CD1c-positive myeloid dendritic cell (primary cell): ENCODE data around the gene PSEN2.
"Not testable (repeated sequence)": the region's sequence is repeated elsewhere in the genome, so short reads cannot be mapped to it uniquely, and the experiment has no call there.

Experiments used
- DNase-seq: peaks from one replicate; pipeline ENCODE4 v3.0.0-alpha.2; 2016; ENCODE audit errors: extremely low spot score

PSEN2 gene

DNA sequence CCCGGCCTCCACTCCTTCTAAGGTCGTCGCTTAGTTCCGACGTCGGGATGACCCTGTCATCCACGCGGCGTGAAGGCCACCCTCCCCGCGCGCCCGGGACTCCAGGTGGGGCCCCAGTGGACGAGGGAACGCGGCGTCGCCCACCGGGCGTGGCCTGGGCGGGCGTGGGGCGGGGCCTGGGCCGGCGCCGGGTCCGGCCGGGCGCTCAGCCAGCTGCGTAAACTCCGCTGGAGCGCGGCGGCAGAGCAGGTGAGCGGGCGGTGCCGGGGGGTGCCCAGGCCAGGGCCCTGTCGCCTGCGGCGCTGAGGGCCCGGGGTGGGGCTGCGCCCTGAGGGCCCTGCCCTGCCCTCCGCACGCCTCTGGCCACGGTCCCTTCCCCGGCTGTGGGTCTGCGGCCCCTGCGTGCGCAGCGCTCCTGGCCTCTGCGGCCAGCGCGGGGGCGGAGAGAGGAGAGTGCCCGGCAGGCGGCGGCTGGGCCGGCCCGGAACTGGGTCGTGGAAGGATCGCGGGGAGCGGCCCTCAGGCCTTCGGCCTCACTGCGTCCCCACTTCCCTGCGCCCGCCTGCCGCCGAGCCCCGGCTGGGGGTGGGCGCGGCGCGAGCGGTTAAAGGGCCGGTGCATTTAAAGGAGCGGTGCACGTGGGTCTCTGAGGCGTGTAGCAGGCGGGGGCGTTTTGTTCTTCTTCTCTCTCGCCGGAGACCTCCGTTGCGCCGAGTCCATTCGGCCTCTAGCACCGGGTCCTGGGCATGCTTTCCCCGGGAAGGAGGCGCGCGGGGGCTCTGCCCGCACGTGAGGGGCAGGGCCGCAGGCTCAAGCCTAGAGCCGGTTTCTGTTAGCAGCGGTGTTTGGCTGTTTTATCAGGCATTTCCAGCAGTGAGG, at the start of gene PSEN2:
PSEN2 (plus strand) TSS at position 216 of the 879 bp plus-strand sequence. CDS start 11,292 bp downstream, outside the sequence.
- peak; percentile 83 for DNase-seq

DNA sequence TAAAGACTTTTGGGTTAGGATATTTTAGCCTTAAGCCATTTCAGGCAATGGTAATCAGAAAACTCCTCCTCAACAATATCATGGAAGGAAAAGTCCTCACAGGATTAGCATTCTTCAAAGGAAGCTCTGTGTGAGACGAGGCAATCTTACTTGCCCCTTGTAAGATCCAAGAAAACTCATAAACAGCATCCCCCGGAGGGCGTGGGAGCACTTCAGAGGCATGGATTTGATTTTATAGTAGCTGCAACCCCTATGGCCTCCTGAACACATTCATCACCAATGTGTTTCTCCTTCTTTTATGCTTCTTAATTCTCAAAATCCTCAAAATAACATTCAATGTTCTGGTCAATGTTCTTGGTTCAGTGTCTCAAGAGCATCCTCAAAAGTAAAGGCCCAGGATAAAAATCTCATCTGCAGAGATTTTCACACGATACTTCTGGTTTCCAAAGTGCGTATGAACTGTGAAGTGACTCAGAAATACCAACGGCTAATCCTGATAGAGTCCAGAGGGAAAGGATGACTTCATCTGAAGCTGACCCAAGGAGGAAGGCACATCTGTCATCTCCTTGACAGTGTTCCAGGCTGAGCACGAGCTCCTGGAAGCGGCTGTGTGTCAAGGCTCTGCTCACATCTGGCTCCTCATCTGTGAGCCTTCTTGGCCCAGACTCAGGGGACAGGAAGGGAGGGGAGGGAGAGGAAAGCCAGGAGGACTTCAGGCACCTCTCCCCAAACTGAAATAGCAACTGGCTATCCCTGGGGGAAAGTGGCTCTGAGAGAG, 49.3 kb upstream of the PSEN2 start:
- no peak for DNase-seq

DNA sequence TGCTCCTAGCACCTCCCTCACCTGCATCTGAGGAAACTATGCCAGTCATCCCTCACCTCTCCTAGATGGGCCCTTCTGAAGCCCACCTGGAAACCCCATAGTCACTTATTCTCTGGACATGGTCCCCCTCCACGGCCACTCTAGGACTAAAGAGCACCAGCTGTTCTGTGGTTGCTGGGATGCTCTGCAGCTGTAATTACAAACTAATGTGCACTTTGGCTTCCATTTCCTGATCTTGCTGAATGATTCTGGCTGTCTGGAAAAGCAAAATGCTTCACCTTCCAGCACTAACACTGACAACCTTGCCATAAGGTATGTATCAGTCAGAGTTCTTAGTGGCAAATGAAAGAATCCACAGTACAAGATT, 48.7 kb upstream of the PSEN2 start:
- DNase-seq: no peak

DNA sequence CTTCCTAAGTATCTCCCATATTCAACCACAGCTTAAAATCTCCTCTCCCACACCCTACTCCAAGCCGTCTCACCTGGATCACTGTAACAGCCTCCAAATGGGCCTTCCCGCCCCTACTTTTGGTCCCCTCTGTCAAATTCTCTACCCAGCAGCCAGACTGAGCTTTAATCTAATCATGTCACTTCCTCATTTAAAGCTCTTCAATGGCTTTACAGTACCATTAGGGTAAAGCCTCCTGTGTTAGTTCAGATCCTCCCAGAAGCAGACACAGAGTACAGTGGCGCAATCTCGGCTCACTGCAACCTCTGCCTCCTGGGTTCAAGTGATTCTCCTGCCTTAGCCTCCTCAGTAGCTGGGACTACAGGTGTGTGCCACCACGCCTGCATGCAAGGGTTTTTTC, 46.8 kb upstream of the PSEN2 start:
- DNase-seq: no peak

DNA sequence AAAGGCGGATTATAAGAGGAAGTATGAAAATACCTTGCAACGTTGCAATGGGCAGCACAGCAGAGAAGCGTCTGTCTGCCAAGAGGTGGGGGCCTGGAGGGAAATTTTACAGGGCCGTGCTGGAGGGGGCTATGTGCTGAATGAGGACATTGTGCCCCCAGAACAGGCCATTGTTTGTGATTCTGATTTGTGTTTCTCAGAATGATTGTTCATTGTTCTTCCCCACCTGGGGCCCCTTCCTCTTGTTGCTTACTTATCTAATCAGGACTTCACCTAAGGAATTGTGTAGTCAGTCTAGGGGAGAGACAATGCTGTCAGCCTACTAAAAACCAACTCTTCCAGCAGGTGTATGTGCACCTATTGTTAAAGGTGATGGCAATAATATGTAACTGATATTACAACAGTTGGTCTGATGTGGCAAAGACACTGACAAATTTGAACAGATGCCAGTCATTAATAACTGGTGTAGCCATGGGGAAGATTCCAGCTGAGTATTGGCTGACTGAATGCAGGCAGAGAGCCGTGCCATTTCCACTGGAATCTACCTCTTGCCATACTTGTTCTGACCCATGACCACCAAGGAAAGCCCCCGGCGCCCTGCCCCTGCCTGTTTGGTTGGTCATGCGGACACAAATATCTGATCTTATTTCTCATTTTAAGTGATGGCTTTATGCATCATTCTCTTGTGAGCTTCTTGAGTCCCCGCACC, 45.2 kb upstream of the PSEN2 start:
- no peak for DNase-seq

DNA sequence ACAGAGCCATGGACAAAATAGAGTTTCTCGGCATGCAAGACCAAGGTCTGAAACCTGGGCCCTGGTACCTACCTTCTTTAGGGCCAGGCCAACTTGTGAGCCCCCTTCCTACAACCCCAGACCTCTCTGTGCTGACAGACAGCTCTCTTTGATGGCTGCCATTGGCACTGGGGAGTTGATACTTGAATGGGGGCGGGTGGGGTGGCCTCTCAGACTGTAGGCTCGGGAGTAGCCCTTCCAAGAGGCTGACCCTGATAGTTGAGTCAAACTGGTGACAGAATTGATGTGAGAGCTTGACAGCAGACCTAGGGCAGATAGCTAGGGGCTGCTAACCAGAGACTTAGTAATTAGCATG, 44.7 kb upstream of the PSEN2 start:
- DNase-seq: no peak

DNA sequence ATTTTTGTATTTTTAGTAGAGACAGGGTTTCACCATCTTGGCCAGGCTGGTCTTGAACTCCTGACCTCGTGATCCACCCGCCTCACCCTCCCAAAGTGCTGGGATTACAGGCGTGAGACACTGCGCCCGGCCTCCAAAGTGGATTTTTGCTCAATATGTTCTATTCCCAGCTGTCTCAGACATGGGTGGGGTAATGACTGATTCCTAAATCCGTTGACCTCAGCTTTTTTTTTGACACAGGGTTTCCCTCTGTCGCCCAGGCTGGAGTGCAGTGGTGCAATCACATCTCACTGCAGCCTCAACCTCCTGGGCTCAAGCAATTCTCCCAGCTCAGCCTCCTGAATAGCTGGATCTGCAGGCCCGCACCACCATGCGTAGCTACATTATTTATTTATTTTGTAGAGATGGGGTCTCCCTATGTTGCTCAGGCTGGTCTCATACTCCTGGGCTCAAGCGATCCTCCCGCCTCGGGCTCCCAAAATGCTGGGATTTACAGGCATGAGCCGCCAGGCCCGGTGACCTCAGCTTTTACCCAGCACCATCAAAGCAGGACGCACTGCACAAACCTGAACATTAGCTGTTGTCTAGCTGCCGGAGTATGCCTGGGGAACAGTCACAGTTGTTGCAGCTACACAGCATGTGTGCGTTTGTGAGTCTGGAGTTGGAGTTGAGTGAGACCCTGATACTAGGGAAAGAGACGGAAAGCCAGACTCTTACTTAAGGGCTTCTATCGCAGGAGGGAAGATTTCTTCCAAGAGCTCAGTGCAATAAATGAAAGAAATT, 43.7 kb upstream of the PSEN2 start:
- DNase-seq: no peak

DNA sequence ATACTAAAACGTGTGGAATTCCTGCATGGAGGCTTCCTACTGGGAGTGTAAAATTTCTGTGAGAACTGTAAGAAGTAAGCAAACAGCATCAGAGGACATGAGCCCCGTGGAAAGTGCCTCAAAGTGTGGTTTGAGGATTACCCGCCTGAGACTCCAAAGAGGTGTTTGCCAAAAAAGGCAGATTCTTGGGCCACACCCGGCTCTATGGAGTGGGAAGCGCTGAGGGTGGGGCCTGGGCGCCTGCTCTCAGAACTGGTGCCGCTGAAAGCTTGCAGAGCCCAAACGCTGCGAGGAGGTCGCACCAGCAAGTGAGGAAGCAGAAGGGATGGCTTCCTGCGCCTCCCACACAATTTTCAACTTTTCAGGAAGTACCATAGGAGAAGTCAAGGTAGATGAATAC, 43.0 kb upstream of the PSEN2 start:
- peak; percentile 70 for DNase-seq

DNA sequence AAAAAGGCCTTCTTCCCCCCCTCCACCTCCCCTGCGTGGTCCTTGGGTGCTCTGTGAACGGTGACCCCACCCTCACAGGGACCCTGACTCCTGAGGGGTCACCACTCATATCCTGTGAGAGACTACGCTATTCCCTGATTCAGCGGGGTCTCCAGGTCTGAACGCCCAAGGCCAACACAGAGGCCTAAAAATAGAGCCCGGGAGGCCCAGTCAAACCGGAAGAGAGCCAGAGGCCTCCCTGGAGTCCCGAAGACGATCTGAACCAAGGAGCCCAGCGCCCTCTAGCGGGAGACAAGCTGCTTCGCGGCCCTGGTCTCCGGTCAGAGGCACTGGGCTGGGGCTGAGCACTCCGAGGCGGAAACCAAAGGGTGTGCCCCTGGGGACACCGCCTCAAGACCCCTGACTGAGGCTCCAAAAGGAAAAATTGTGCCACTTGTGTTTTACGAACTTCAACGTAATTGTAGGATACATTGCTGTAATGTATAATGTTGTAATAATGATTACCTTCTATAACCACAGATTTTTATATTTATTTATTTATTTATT, 42.4 kb upstream of the PSEN2 start:
- DNase-seq: peak; percentile 97

DNA sequence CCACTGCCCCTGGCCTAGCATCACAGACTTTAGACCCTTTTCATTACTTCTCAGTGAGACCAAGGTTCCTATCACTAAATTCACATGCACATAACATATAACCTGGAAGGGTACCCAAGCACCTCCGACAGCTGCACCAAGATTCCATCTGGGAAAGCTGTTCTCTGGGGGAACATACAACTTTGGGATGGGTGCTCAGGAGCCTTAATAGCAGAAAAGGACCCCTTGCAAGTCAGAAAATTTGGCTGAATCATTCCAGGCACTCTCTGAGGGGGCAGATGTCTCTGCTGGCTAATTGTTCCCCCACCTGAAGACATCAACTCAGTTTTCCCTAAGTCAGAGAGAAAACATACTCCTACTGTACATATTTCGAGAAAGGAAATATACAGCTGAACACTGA, 41.3 kb upstream of the PSEN2 start:
- no peak for DNase-seq

DNA sequence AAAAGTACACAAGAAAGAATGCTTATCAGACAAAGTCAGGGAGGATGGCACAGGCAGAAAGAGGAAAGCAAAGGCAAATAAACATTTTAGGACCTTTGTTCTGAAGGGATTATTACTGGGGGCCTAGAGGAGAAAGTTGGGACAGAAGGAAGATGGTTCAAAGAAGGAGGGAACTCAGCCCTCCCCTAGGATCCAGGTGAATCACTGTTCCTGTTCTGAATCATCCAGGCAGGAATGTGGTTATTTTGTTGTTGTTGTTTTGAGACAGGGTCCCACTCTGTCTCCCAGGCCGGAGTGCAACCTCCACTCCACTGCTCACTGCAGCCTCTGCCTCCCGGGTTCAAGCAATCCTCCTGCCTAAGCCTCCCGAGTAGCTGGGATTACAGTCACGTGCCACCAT, 38.5 kb upstream of the PSEN2 start:
- no peak for DNase-seq

DNA sequence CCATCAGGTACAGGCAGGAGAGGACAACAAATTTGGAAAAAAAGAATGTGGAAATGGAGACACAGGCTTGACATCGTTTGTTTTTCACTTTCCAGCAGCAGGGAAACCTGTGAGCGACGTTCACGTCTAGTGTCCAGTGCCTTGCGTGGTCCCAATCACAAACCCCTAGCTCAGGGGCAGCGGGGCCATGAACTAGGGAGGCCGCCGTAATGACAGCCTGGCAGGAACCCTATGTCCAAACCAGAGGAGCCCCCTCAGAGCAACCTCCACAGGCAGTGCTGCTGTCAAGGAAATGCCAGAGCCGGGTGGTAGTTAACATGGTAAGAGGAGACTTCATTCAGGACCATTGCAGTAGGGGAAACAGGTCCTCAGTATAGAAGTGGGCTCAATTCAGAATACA, 37.8 kb upstream of the PSEN2 start:
- DNase-seq: no peak

DNA sequence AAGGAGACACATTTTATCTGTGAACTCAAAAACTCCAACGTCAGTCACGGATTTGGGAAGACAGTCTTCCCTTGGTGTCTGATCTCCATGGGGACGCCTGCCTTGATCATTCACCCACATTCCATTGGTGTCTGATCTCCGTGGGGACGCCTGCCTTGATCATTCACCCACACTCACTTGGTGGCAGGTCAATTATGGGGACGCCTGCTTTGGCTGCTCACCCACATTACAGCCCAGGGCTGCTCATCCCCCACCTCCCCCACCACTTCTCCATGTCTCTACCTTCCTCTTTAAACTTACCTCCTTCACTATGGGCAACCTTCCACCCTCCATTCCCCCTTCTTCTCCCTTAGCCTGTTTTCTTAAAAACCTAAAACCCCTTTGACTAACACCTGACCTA, 36.2 kb upstream of the PSEN2 start:
- not testable (repeated sequence) for DNase-seq

DNA sequence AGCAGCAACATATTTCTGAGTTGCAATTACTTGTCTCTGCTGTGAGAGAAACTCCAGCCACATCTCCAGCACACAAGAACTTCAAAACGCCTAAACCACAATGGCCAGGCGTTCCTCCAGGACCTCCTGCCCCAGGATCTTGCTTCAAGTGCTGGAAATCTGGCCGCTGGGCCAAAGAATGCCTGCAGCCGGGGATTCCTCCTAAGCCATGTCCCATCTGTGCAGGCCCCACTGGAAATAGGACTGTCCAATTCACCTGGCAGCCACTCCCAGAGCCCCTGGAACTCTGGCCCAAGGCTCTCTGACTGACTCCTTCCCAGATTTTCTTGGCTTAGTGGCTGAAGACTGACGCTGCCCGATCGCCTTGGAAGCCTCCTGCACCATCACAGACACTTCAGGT, 35.0 kb upstream of the PSEN2 start:
- not testable (repeated sequence) for DNase-seq

DNA sequence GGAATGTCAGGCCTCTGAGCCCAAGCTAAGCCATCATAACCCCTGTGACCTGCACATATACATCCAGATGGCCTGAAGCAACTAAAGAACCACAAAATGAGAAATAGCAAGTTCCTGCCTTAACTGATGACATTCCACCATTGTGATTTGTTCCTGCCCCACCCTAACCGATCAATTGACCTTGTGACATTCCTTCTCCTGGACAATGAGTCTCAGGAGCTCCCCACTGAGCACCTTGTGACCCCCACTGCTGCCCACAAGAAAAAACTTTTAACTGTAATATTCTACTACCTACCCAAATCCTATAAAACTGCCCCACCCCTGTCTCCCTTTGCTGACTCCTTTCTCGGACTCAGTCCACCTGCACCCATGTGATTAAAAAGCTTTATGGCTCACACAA, 32.5 kb upstream of the PSEN2 start:
- not testable (repeated sequence) for DNase-seq

DNA sequence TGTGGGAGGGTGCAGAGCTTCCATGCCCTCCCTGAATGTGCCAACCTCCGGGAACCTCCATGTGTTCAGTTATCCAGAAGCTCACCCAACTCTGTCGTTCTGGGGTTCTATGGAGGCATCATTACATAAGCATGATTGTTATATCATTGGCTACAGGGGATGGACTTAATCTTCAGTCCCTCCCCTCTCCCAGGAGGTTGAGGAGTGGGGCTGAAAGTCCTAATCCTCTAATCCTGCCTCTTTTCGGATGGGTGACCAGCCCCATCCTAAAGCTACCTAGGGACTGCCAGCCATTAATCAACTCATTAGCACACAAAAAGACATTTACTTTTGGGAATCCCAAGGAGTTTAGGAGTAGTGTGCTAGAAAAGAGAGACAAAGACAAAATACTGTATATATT, 32.0 kb upstream of the PSEN2 start:
- DNase-seq: no peak

DNA sequence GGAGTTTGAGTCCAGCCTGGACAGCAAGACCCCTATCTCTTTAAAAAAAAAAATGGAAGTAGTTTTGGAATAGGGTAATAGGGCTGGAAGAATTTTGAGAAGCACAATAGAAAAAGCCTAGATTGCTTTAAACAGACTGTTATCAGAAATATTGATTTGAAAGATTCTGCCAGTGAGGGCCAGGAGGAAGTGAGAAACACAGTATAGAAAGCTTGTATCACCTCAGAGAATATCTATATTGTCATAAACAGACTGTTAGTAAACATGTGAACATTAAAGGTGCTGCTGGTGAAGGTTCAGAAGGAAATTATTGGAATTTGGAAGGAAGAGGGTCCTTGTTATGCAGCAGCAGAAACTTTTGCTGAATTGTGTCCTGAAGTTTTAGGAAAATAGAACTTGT, 24.8 kb upstream of the PSEN2 start:
- no peak for DNase-seq

DNA sequence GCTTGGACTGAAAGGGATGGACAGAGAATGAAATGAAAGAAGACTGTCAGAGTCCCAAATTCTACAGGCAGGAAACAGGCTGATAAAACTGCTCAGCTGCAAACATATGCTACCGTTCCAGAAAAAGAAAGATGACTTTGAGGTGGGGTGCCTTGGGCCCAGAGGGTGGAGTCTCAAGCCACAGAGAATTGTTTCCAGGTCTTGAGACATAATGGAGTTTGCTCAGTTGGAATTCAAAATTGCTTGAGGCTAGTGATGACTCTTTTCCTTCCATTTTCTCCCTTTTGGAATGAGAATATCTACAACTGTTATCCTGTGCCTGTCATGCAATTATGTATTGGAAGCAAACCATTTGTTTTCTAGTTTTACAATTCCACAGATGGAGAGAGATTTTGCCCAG, 23.6 kb upstream of the PSEN2 start:
- DNase-seq: no peak

DNA sequence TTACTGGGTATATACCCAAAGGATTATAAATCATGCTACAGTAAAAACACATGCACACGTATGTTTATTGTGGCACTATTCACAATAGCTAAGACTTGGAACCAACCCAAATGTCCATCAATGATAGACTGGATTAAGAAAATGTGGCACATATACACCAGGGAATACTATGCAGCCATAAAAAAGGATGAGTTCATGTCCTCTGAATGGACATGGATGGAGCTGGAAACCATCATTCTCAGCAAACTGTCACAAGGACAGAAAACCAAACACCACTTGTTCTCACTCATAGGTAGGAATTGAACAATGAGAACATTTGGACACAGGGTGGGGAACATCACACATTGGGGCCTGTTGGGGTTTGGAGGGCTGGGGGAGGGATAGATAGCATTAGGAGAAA, 15.9 kb upstream of the PSEN2 start:
- DNase-seq: not testable (repeated sequence)

DNA sequence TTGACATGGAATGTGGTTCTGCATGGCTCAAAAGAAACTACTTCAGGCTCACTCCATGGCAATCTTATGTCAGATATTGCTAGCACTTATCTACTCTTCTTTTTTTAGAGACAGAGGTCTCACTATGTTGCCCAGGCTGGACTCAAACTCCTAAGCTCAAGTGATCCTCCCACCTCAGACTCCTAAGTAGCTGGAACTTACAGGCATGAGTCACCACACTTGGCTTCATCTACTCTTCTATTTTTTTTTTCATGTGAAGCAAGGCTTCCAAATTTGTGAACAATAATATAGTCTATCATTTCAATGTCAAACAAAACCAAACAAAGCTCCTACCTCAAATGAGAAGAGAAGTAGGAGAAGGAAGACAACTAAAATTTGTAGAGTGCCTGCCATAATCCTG, 7.5 kb upstream of the PSEN2 start:
- no peak for DNase-seq

DNA sequence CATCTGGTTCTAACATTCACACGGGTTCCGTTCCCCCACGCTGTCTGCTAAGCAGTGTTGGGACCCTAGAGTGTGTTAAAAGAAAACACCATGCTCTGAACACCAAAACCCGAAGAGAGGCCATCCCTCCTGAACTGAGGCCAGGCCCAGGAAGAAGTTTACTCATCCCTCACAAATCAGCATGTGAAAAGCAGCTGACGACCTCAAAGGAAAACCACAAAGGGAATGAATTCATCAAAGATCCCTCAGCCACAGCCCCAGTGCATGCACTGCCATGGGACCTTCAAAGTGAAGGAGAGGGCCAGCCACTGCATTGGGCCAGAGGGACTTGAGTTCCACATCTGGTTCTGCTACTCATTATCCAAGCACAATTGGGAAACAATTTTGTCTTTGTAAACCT, 7.0 kb upstream of the PSEN2 start:
- no peak for DNase-seq

DNA sequence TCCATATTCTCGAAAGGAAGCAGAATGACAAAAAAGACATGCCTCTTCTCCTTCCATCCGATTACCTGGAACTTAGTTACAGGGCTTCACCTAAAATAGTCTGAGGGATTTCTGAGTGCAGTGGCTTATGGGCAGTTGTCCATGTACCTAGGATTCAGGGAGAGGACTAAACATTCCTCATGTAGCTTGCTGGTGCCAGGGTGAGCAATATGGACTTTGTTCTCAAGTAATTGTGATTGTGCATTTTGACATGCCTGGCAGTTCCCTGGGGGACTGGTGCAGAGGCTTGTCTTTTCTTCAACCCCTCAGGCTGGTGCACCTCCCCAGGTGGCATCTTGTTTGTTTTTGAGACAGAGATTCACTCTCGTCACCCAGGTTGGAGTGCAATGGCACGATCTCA, 6.1 kb upstream of the PSEN2 start:
- DNase-seq: no peak
